ENCODE measurements around the gene COMMD1.

Gene COMMD1

GRCh38 chr2:62042944-62043343 is 137.5 kb downstream of the COMMD1 start:
- H3K36me3 Mint-ChIP-seq (ENCODE audit: low read depth), result peaks cover 1% of the 10 kb centered on the region
- peaks cover 9% of the 10 kb centered on the region for H3K9me3 Mint-ChIP-seq
- peaks cover 11% of the 10 kb centered on the region for H3K4me1 Mint-ChIP-seq (ENCODE audit: low read depth)
- no peak overlapping the region for H3K27ac Mint-ChIP-seq
- no peak overlapping the region for H3K4me3 Mint-ChIP-seq
- no peaks in the 10 kb centered on the region for H3K27me3 Mint-ChIP-seq (ENCODE audit: low read depth)

DNA sequence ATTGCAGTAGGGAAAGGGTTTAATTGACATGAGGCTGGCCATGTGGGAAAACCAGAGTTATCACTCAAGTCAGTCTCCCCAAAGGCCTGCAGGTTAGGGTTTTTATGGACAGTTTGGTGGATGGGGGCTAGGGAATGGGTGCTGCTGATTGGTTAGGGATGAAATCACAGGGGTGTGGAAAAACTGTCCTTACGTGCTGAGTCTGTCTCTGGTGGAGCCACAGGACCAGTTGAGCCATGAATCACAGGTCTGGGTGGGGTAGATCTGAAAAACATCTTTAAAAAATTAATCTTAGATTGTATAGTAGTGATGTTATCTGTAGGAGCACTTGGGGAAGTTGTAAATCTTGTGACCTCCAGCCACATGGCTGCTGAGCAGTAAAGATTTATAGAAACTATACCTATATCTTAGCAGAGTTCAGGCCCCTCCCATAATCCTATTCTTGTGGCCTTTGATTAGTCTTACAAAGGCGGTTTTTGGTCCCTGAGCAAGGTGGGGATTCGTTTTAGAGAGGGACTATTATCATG is 139.6 kb downstream of the COMMD1 start:
- Mint-ChIP-seq H3K36me3 (ENCODE audit: low read depth) (peaks cover 1% of the 10 kb centered on the region), H3K27ac (no peak overlapping the region), H3K9me3 (peaks cover 9% of the 10 kb centered on the region), H3K27me3 (ENCODE audit: low read depth) (no peaks in the 10 kb centered on the region), H3K4me3 (no peak overlapping the region), H3K4me1 (ENCODE audit: low read depth) (no peaks in the 10 kb centered on the region)

DNA sequence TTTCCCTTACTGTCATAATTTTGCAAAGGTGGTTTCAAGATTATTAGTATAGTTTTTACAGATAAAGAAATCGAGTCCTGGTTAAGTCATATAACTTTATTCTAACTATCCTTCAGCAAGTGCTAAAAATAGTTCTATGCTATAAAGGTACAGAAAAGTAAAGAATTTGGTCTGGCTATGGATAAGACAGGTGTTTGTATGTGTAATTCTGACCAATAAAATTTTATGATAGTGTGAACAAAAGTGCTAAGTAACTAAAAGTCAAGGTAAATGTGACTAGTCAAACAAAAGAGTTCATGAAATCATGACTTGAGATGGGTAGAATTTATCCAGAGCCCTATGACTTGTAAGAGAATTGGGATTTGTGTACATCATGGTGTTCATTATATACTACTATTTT is 140.7 kb downstream of the COMMD1 start:
- H3K4me3 Mint-ChIP-seq, result no peak overlapping the region
- H3K9me3 Mint-ChIP-seq, result peaks cover 9% of the 10 kb centered on the region
- no peaks in the 10 kb centered on the region for H3K4me1 Mint-ChIP-seq (ENCODE audit: low read depth)
- H3K27ac Mint-ChIP-seq, result no peak overlapping the region
- H3K27me3 Mint-ChIP-seq (ENCODE audit: low read depth), result no peaks in the 10 kb centered on the region
- H3K36me3 Mint-ChIP-seq (ENCODE audit: low read depth), result no peaks in the 10 kb centered on the region

DNA sequence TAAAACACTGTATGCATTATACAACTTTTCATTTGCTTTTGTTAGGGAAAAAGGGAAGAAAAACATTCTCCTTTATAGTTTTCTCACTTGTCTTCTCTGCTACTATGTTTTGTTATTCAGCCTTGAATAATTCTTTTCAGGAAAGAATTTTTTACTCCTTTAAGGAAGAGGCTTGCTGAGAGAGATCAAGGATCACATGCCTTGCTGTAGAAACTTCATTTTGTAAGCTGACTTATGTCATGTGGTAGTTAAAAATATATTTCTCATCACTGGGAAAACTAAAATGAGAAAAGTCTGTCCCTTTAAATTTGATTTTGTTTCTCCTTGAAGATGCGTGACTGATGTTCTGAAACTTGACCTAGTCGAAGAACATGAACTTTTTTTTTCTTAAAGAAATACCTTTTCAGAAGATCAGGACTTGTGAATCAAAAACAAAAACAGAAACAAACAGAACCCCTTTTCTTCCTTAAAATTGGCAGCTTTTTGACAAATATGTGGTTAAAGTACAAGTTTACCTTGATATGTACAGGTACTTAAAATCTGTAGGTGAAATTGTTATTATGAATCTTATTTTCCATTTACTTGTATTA is 145.1 kb downstream of the COMMD1 start:
- Mint-ChIP-seq H3K4me1 (ENCODE audit: low read depth) (peaks cover 2% of the 10 kb centered on the region), H3K9me3 (no peaks in the 10 kb centered on the region), H3K27ac (no peak overlapping the region), H3K36me3 (ENCODE audit: low read depth) (no peaks in the 10 kb centered on the region), H3K27me3 (ENCODE audit: low read depth) (no peaks in the 10 kb centered on the region), H3K4me3 (no peak overlapping the region)

GRCh38 chr2:62054029-62054791 is 148.7 kb downstream of the COMMD1 start:
- H3K27ac Mint-ChIP-seq, result no peak overlapping the region
- no peaks in the 10 kb centered on the region for H3K9me3 Mint-ChIP-seq
- no peaks in the 10 kb centered on the region for H3K36me3 Mint-ChIP-seq (ENCODE audit: low read depth)
- no peaks in the 10 kb centered on the region for H3K27me3 Mint-ChIP-seq (ENCODE audit: low read depth)
- H3K4me1 Mint-ChIP-seq (ENCODE audit: low read depth), result peaks cover 2% of the 10 kb centered on the region
- H3K4me3 Mint-ChIP-seq, result no peak overlapping the region

DNA sequence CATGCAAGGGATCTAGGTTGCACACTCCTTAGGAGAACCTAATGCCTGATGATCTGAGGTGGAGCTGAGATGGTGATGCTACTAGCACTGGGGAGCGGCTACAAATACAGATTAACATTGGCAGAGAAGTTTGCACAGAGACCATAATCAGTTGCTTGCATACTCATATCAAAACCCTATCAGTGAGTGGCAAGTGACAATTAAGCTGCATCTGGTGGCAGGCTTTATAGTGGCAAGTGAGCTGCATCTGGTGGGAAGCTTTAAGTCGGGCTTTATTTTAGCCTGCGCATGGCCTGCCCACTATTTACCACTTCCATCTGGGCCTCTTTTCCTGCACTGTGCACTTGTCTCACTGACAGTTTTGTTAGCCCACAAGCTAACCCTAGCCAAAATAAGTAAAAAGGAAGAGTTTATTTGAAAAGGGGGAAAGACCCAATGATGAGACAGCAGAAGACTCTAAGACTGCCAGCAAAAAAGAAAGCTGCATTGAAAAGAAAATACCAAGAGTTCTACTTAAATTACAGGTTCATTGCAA is 149.5 kb downstream of the COMMD1 start:
- no peak overlapping the region for H3K4me3 Mint-ChIP-seq
- no peaks in the 10 kb centered on the region for H3K36me3 Mint-ChIP-seq (ENCODE audit: low read depth)
- peaks cover 4% of the 10 kb centered on the region for H3K9me3 Mint-ChIP-seq
- no peaks in the 10 kb centered on the region for H3K27me3 Mint-ChIP-seq (ENCODE audit: low read depth)
- H3K27ac Mint-ChIP-seq, result no peak overlapping the region
- peaks cover 2% of the 10 kb centered on the region for H3K4me1 Mint-ChIP-seq (ENCODE audit: low read depth)

DNA sequence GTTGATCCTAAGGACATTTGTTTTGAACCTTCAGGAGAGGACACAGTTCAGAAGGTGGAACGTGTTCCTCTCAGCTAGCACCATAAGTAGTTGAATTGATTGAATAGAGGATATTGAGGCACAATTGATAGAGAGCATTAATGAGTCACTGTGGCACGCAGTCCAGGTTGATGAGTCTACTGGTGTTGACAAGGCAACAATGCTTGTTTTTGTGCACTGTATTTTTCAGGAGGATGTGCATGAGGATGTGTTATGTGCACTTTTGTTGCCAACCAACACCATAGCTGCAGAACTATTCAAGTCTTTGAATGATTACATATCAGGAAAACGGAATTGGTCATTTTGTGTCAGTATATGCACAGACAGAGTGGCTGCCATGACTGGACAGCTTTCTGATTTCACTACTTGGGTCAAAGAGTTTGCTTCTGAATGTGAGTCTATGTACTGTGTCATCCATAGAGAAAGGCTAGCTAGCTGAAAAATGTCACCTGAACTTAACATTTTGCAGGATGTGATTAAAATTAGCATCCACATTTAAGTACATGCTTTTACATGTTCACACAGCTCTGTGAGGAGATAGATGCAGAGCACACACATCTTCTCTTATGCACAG is 150.4 kb downstream of the COMMD1 start:
- Mint-ChIP-seq H3K27ac (no peak overlapping the region), H3K9me3 (peaks cover 4% of the 10 kb centered on the region), H3K36me3 (ENCODE audit: low read depth) (peaks cover 3% of the 10 kb centered on the region), H3K4me1 (ENCODE audit: low read depth) (peaks cover 2% of the 10 kb centered on the region), H3K4me3 (no peak overlapping the region), H3K27me3 (ENCODE audit: low read depth) (no peaks in the 10 kb centered on the region)

GRCh38 chr2:62056341-62056740 is 150.9 kb downstream of the COMMD1 start:
- Mint-ChIP-seq H3K27me3 (ENCODE audit: low read depth) (no peaks in the 10 kb centered on the region), H3K4me1 (ENCODE audit: low read depth) (peaks cover 2% of the 10 kb centered on the region)

DNA sequence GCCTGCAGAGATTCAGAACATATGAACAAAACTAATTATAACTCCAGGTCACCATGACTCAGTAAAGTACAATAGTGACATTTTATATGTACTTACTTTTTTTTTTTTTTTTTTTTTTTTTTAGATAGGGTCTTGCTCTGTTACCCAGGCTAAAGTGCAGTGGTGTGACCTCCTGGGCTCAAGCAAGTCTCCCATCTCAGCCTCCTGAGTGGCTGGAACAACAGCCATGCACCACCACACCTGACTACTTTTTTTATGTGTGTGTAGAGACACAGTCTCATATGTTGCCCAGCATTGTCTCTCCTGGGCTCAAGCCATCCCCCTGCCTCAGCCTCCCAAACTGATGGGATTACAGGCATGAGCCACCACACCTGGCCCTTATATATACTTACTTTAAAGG is 159.8 kb downstream of the COMMD1 start:
- Mint-ChIP-seq H3K27ac (no peak overlapping the region), H3K4me1 (ENCODE audit: low read depth) (no peaks in the 10 kb centered on the region), H3K4me3 (no peak overlapping the region)

More at GRCh38 chr2:62056341-62056740, 150.9 kb downstream of the COMMD1 start:
- Mint-ChIP-seq H3K36me3 (ENCODE audit: low read depth) (peaks cover 3% of the 10 kb centered on the region), H3K27ac (no peak overlapping the region), H3K4me3 (no peak overlapping the region), H3K9me3 (peaks cover 4% of the 10 kb centered on the region)

GRCh38 chr2:62071126-62071598 is 165.7 kb downstream of the COMMD1 start:
- Mint-ChIP-seq H3K36me3 (ENCODE audit: low read depth) (peaks cover 4% of the 10 kb centered on the region), H3K27me3 (ENCODE audit: low read depth) (no peaks in the 10 kb centered on the region), H3K4me3 (no peak overlapping the region), H3K4me1 (ENCODE audit: low read depth) (no peaks in the 10 kb centered on the region), H3K27ac (no peak overlapping the region), H3K9me3 (peaks cover 10% of the 10 kb centered on the region)

More for the DNA sequence above, 159.8 kb downstream of the COMMD1 start:
- no peaks in the 10 kb centered on the region for H3K27me3 Mint-ChIP-seq (ENCODE audit: low read depth)
- no peaks in the 10 kb centered on the region for H3K9me3 Mint-ChIP-seq
- peaks cover 3% of the 10 kb centered on the region for H3K36me3 Mint-ChIP-seq (ENCODE audit: low read depth)

GRCh38 chr2:62071760-62072680 is 166.5 kb downstream of the COMMD1 start:
- Mint-ChIP-seq H3K27ac (no peak overlapping the region), H3K4me3 (no peak overlapping the region), H3K36me3 (ENCODE audit: low read depth) (peaks cover 4% of the 10 kb centered on the region), H3K27me3 (ENCODE audit: low read depth) (no peaks in the 10 kb centered on the region), H3K4me1 (ENCODE audit: low read depth) (no peaks in the 10 kb centered on the region), H3K9me3 (peaks cover 10% of the 10 kb centered on the region)

DNA sequence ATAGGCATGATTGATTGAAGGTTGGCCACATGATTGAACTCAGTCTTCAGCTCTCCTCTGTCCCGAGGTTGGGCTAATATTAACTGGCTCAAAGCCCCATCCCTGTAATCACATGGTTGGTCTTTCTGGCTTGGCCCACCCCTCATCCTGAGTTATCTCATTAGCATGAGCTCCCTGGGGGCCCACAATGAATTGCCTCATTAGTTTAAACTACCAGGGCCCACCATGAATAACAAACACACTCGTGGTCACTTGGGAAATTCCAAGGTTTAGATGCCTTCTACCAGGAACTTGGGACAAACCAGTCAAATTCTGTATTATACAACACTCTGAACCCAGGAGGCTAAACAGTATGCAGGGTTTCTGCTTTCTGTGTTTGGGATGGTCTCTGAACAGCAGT is 168.8 kb downstream of the COMMD1 start:
- Mint-ChIP-seq H3K27ac (no peak overlapping the region), H3K4me3 (no peak overlapping the region), H3K27me3 (ENCODE audit: low read depth) (no peaks in the 10 kb centered on the region), H3K4me1 (ENCODE audit: low read depth) (no peaks in the 10 kb centered on the region), H3K9me3 (peaks cover 10% of the 10 kb centered on the region), H3K36me3 (ENCODE audit: low read depth) (peaks cover 4% of the 10 kb centered on the region)

GRCh38 chr2:62076980-62077638 is 171.6 kb downstream of the COMMD1 start:
- Mint-ChIP-seq H3K27ac (no peak overlapping the region), H3K4me3 (no peak overlapping the region), H3K4me1 (ENCODE audit: low read depth) (no peaks in the 10 kb centered on the region), H3K27me3 (ENCODE audit: low read depth) (no peaks in the 10 kb centered on the region), H3K36me3 (ENCODE audit: low read depth) (peaks cover 4% of the 10 kb centered on the region), H3K9me3 (peaks cover 3% of the 10 kb centered on the region)

Data from T-helper 1 cell treated with Interleukin-12 subunit alpha and Interleukin-12 subunit beta and Interleukin-4 antibody, amounts not matched to agents 30 μg/mL and 1 μg/mL, for 36 hours (primary cell).